Kidney capillary endothelial cell (primary cell): ENCODE data around the gene ELP1.
"Not testable (repeated sequence)": the region's sequence is repeated elsewhere in the genome, so short reads cannot be mapped to it uniquely, and the experiment has no call there.

Experiments
- DNase-seq: peaks from one replicate; pipeline ENCODE4 v3.0.0-alpha.2; 2018; ENCODE audit warnings: low spot score

ELP1 gene

DNA sequence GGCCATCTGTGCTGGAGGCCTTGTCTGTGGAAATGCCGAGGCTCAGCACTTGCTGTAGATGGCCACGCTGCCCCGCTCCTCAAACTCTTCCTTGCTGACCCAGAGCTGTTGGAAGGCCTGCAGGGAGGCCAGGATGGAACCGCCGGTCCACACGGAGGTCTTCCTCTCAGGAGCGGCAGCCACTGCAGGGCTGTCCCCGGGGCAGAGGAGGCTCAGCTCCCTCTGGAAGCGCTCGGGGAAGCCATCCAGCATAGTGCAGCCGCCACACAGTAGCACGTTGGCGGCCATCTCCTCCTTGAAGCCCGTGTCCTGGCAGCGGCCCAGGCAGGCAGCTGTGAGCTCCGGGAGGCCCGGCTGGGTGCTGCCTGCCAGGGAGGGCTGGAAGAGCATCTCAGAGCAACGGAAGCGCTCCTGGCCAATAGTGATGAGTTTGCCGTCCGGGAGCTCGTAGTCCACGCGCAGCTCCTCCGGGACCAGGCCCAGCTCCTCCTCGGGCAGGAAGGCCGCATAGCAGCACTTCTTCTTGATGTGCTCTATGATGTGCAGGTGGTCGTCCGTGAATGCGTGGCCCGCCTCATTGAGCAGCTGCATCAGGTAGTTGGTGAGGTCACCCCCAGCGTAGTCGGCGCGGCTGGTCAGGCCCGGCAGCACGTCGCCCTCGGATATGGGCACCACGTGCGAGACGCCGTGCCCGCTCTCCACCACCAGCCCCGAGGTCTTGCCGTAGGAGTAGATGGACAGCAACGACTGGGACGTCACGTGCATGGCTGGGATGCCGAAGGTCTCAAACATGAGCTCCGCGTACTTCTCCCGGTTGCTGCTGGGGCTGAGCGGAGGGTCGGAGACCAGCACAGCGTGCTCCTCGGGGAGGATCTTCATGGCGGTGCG is 79.0 kb downstream of the ELP1 start:
- DNase-seq, result no peak

DNA sequence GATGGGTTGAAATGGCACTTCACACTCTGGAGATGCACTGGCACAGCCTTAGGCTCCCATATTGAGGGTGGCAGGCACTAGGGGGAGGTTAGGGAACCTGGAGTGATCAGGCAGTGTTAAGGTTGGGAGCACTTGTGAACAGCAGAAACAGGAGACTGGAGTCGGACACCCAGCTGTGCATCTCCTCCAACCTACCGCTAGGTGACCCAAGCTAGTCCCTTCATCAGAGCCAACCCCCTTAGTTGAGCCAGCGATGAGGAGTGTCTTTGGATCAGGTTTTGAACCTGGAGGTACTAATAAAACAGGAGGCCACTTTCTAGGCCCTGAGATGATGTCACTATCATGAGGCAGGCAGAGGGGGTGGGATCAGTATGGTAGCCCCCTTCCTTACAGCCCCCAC is 79.8 kb downstream of the ELP1 start:
- no peak for DNase-seq

DNA sequence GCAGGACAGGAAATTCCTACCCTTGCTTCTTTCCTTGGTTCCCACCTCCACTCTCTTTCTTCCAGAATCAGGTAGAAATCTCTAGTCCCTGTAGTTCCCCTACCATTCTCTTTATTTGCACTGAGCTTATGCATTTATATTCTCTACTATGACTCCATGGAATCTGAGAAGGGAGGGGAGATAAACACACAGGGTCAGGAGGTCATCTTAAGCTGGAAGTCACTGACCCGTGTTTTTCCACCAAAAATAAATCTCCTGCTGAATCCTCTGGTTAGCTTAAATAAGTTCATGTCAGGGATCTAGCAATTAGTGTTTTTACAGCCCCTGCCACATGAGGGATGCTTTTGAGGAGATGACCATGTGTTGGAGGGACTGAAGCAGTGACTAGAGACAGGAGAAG is 81.8 kb downstream of the ELP1 start:
- no peak for DNase-seq

DNA sequence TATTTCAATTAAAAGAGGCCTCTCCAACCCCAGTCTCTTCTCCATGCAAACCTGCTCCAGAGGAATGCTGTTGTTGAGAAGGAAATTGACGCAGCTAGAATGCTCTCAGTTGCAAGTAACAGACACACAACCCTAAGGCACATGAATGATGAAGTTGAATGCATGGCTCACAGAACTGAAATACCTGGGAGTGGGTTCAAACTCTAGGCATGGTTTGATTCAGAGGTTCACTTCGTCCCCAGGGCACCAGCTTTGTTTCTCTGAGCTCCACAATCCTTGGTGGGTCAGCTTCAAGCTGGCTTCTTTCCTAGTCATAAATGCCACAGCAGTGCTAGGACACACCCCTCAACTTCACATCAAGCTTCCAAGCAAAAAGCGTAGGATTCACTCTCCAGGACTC is 82.8 kb downstream of the ELP1 start:
- DNase-seq, result no peak

DNA sequence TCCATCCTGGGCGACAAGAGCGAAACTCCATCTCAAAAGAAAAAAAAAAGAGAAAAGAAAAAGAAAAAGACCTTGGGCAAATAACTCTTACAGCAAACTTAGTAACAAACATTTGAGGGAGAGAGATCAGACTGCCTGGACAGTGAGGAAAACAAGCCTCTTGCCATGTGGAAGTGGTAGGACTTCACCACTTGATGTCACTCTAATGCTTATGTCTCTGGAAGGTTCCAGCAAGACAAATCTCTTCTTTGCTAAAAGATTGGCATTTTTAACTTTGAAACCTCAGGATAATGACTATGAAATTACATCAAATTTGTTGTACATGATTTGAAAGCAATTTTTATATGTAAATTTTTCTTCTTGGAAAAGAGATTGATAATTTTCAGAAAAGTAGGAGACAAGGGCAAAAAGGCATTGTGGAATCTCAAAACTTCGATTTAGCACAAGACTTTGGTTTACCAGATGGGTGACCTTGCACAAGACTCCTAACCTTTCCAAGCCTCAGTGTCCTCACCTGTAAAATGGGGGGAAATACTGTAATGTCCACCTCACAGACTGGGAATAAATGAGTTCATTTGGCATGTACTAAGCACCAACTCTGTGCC is 83.5 kb downstream of the ELP1 start:
- DNase-seq, result peak; percentile 31

DNA sequence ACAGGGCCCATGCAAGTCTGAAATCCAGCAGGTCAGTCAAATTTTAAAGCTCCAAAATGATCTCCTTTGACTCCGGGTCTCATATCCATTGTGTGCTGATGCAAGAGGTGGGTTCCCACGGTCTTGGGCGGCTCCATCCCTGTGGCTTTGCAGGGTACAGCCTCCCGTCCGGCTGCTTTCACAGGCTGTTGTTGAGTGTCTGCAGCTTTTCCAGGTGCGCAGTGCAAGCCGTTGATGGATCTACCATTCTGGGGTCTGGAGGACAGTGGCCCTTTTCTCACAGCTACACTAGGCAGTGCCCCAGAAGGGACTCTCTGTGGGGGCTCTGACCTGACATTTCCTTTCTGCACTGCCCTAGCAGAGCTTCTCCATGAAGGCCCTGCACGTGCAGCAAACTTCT is 85.6 kb downstream of the ELP1 start:
- not testable (repeated sequence) for DNase-seq

DNA sequence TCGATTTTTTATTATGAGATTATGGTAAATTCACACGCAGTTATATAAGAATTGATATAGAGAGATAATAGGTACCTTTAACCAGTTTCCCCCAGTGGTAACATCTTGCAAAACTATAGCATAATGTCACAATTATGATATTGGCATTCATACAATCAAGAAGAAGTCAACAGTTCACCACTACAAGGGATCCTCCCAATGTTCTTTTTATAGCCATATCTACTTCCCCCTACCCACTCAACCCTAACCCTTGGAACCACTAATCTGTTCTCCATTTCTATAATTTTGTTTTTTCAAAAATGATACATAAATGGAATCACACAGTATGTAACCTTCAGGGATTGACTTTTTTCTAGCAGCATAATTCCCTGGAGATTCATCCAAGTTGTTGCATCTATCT is 88.0 kb downstream of the ELP1 start:
- DNase-seq, result no peak

DNA sequence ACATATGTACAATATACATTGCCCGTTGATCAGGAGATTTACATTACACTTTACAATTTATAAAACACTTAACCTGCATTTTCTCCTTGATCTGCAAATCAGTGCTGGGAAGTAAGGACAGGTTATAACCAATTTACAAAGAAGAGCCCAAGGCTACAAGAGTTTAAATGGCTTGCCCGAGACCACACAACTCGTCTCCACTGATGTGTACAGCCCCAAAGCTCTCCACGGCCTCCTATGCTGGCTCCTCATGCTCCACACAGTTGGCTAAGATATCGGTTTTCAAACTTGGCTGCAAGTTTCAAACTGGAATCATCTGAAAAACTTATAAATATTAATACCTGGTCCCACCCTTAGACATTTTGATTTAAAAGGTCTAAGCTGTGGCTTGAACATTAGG is 88.4 kb downstream of the ELP1 start:
- no peak for DNase-seq

DNA sequence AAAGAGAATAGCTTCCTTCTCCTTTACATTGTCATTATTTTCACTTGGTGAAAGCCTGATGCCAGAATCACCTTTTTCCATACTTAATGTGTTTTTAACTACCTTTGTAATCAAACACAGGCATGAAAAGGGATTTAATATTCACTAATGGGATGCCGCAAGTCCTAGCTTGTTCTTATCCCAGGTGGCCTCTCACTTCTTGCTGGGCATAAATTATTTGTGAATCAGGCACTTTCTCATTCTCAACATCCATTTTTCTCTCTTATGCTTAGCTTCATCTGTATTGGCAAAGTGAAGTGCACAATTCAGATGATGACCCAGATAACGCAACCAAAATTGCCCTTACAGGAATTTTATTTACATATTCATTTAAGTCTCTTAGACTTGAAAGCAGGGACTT is 89.1 kb downstream of the ELP1 start:
- DNase-seq, result no peak

DNA sequence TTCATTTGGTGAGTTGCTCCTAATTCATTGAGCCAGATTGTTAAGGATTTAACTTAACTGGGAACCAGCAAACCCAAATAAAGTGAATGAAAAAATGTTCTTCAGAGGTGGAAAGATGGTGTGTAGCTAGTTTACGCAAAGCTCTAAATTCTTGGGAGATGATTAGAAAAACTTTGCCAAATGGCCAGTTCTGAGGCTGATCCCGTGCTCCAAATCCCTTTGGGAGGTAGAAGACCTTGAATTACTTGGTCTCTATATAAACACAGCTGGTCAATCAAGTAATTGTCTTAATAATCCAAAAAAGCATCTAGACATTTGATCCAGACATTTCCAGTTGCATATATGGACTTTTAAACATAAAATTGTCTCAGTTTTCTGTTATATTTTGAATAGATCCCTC is 89.5 kb downstream of the ELP1 start:
- no peak for DNase-seq

DNA sequence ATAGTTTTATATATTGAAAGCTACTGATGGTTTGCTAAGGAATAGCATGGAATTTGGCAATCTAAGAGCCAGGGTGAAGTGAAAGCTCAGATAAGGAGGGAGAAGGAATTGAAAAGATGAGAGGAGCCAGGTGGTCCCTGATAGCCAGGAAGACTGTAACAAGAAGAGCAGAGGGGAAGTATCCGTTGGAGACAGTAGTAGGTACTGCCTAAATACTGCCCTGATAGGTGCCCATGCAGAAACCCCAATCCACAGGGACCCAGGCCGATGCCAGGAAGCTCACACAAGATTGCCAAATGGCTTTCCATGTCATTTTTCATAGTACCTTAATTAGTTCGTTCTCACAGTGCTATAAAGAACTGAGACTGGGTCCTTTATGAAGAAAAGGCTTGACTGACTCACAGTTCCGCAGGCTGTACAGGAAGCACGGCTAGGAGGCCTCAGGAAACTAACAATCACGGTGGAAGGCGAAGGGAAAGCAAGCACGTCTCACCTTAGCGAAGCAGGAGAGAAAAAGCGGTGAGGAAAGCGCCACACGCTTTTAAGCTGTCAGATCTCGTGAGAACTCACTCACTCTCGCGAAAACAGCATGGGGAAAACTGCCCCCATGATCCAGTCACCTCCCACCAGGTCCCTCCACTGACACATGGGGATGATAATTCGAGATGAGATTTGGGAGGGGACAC is 91.2 kb downstream of the ELP1 start:
- peak; percentile 74 for DNase-seq

DNA sequence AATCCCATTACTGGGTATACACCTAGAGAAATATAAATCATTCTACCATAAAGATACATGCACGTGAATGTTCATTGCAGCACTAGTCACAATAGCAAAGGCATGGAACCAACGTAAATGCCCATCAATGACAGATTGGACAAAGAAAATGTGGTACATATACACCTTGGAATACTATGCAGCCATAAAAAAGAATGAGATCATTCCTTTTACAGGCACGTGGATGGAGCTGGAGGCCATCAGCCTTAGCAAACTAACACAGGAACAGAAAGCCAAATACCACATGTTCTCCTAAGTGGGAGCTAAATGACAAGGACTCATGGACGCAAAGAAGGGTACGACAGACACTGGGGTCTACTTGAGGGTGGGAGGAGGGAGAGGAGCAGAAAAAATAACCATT is 94.4 kb downstream of the ELP1 start:
- DNase-seq, result not testable (repeated sequence)

DNA sequence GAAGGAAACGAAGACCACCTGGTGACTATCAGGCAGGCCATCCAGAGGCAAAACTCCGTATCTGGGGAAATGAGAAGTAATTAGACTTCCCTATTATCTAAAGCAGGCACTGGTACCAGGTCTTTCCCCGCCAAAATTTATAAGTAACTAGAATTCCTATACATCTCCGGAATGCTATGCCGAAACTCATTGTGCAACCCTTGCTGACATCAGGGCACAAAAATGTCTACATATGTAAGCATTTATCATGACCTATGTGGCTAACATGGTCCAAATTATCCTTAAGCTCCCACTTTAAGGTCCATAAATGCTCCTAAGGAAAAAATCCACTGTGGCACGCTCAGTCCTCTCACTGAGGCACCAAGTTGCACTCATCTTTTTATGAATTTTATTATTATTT is 95.9 kb downstream of the ELP1 start:
- no peak for DNase-seq

DNA sequence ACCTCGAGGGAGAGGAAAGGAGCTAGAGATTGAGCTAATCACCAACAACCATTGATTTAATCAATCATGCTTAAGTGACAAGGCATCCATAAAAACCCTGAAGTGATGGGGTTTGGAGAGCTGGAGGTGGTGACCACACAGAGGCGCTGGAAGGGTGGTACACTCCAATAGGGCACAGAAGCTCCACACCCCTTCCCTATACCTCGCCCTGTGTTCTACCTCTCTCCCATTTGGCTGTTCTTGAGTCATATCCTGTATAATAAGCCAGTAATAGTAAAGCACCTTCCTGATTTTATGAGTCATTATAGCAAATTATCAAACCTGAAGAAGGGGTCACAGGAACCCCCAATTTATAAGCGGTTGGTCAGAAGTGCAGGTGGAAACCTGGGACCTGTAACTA is 96.4 kb downstream of the ELP1 start:
- no peak for DNase-seq

DNA sequence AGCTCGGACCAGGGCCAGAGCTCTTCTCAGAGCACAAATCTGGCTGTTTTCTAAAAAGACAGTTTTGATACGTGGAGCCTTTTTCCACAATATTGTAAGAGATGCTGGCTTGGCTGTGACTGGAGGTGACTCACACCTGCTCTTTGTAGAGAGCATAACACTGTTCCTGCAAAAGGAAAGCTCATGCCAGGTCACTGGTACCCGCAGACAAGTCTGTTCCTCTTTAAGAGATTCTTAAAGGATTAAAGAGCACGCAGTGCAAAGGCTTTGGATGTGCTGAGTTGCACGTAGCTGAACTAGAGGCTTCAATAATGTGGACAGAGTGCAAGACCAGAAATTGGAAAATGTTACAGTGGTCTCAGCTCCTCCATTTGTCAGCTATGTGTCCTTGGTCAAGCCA is 97.1 kb downstream of the ELP1 start:
- no peak for DNase-seq

DNA sequence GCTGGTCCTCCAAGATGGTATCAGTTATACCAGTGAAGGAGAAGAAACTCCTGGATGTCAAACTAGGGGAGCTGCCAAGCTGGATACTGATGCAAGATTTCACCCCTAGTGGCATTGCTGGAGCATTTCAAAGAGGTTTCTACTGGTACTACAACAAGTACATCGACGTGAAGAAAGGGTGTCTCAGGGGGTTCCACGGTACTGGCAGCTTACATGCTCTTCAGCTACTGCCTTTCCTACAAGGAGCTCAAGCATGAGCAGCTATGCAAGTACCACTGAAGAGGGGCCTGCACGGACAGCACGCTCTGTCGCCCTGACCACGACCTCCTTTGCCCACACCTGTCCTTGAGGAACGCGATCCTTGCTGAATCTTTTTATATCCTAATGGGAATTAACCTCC is 97.6 kb downstream of the ELP1 start:
- no peak for DNase-seq

DNA sequence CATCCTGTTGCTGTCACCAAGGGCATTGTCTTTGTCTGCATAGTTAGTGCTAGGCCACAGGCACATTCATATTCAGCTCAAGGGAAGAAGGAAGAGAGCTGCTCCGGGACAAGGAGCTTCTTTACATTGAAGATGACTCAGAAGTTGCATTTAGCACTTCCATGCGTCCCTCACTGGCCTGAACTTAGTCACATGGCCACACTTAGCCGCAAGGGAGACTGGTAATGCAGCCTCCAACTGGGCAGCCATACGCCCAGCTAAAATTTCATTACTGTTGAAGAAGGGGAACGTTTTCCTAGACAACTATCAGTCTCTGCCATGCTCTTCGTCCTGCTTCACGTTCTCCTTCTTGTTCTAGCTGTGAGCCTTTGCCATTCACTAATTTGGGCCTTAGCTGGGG is 98.1 kb downstream of the ELP1 start:
- no peak for DNase-seq

DNA sequence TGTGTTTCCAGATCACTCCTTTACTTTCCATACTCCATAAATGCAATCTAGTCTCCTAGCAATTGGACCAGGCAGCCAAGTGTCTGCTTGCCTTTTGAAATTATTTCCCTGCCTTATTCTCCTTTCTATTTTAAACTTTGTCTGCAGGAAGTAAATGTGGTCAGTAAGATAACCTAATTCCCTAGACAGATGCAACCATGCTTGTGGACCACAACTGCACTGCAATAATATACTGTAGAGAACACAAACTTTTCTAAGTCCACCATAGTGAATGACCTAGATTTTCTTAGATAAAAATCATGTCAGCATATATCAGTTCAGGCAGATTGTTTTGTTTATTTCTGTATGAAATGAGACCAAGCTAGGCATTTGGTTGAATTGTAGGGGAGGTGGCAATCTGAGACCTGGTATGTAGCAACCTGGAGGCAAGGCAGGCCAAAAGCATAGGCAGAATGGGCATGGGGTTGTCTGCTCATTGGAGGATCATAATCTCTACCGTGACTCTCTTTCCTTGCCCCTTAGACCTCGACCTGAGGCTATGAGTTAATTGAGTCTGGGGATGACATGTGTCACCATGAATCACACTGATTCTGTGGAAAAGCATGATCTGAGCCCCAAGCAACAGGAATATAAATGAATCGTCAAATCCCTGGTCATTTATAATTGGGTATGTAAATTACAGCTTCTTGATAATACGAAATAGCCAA is 98.8 kb downstream of the ELP1 start:
- no peak for DNase-seq

DNA sequence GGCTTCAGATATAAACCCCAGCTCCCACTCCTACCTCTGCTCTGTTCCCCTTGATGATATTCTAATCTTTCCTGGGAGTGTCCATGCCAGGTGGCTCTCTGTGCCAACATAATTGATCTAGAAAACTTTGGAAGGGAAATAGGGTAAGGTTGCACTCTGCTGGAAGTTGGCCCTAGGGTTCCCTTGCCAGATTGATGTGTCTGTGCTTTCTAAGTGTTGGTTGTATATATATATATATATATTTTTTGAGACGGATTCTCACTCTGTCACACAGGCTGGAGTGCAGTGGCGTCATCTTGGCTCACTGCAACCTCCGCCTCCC is 101.8 kb downstream of the ELP1 start:
- no peak for DNase-seq

DNA sequence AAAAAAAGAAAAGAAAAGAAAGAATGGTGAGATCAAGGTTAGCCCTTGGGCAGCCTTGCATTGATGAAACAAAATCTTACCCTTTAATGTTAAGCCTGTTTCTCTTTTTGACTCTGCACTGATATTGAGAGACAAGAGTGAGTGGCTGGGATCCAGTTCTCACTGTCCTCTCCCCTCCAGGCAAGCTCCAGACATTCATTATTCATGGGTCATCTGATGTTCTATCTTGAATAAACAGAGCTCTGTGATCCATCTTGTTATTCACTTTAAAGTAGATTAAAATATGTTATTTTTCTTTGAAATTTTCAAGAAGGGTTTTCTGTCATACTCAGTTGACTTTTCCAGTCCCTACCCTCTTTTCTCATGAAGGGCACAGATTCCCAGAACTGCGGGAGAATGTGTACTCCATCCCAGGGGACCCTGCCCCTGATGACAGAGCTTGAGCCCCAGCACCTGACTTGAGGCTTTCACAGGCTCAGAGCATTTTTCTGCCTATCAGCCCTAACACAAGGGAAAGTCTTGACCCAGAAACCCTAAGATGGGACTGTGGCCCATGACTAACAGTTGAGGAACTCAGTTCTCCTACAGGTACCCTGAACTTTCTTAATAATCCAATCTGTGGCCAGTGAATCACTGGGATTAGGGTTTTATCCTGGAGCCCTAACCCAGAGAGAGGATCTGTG is 102.3 kb downstream of the ELP1 start:
- DNase-seq, result no peak

DNA sequence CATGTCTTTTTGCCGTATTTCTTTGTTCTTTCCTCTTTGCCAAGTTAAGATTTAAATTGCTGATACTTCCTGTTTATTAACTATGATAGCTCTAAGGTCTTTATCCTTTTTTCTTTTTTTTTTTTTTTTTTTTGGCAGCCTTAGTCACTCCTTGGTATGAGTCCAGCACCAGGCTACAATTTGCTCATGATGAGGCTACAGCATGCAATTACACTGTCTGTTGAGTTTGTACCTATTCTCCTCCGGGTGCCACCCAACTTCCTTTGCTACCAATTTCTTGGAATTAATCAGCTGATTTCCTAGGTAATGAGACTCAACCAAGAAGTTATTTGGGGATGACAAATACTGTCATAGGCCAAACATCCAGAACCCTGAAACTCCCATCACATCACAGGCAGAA is 103.7 kb downstream of the ELP1 start:
- no peak for DNase-seq

DNA sequence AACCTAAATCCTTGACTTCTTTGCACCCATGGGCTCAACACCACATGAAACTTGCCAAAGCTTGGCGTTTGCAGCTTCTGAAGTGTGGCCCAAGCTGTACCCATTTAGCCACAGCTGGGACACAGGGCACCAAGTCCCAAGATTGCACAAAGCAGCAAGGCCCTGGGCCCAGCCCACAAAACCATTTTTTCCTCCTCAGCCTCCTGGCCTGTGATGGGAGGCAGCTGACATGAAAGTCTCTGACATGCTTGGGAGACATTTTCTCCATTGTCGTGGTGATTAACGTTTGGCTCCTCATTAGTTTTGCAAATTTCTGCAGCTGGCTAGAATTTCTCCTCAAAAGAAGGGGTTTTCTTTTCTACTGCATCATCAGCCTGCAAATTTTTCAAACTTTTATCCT is 110.1 kb downstream of the ELP1 start:
- DNase-seq, result no peak
